ENCODE data around the gene RNF168. TPM values are rescaled to one million over a fixed set of nuclear protein-coding genes. Genes with fewer than 3 reads are reported as not detected.

Gene RNF168
- total RNA-seq, 1 donor from 2014 or later, result 24.4 TPM

GRCh38 chr3:196492080-196492479, 11.5 kb downstream of the RNF168 start:
- H3K4me3 Mint-ChIP-seq (ENCODE audit: unreplicated experiment), result no peak overlapping the region

DNA sequence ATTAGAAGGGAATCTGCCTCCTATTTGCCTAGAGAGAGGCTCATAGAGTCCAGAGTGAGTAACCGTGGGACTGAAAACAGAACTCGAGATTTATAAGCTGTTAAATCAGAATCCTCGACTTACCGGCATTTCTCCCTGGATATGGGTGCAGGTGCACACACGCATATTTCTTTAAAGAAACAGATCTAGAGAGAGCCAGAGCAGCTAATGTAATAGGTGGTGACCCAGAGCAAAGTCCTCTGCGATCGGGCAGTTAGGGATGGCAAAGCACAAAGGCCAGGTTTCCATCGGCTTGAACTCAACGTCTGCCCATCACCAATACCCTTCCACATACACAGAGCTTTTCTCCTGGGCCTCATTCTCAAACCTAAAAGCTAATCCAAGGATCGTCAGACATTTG, 13.8 kb downstream of the RNF168 start:
- TF ChIP-seq, protein P1, sequence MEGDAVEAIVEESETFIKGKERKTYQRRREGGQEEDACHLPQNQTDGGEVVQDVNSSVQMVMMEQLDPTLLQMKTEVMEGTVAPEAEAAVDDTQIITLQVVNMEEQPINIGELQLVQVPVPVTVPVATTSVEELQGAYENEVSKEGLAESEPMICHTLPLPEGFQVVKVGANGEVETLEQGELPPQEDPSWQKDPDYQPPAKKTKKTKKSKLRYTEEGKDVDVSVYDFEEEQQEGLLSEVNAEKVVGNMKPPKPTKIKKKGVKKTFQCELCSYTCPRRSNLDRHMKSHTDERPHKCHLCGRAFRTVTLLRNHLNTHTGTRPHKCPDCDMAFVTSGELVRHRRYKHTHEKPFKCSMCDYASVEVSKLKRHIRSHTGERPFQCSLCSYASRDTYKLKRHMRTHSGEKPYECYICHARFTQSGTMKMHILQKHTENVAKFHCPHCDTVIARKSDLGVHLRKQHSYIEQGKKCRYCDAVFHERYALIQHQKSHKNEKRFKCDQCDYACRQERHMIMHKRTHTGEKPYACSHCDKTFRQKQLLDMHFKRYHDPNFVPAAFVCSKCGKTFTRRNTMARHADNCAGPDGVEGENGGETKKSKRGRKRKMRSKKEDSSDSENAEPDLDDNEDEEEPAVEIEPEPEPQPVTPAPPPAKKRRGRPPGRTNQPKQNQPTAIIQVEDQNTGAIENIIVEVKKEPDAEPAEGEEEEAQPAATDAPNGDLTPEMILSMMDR (IDR thresholded peaks at IDR 0.05; ENCODE audit: partially characterized antibody, unreplicated experiment), result no peak
- Mint-ChIP-seq H3K27me3 (ENCODE audit: unreplicated experiment) (no peaks in the 10 kb centered on the region), H3K9me3 (ENCODE audit: unreplicated experiment) (no peaks in the 10 kb centered on the region), H3K4me1 (ENCODE audit: low read depth, unreplicated experiment) (peaks cover 15% of the 10 kb centered on the region), H3K27ac (ENCODE audit: unreplicated experiment) (peak overlapping the region; percentile 89), H3K36me3 (ENCODE audit: unreplicated experiment) (peaks cover 5% of the 10 kb centered on the region), H3K4me3 (ENCODE audit: unreplicated experiment) (no peak overlapping the region)
- no peak for DNase-seq

More at GRCh38 chr3:196492080-196492479, 11.5 kb downstream of the RNF168 start:
- peak overlapping the region; percentile 53 for H3K27ac Mint-ChIP-seq (ENCODE audit: unreplicated experiment)
- no peak for DNase-seq
- H3K27me3 Mint-ChIP-seq (ENCODE audit: unreplicated experiment), result no peaks in the 10 kb centered on the region
- H3K36me3 Mint-ChIP-seq (ENCODE audit: unreplicated experiment), result peaks cover 5% of the 10 kb centered on the region
- H3K9me3 Mint-ChIP-seq (ENCODE audit: unreplicated experiment), result no peaks in the 10 kb centered on the region
- H3K4me1 Mint-ChIP-seq (ENCODE audit: low read depth, unreplicated experiment), result peaks cover 13% of the 10 kb centered on the region
- TF ChIP-seq, protein P1 (IDR thresholded peaks at IDR 0.05; ENCODE audit: partially characterized antibody, unreplicated experiment), result no peak

DNA sequence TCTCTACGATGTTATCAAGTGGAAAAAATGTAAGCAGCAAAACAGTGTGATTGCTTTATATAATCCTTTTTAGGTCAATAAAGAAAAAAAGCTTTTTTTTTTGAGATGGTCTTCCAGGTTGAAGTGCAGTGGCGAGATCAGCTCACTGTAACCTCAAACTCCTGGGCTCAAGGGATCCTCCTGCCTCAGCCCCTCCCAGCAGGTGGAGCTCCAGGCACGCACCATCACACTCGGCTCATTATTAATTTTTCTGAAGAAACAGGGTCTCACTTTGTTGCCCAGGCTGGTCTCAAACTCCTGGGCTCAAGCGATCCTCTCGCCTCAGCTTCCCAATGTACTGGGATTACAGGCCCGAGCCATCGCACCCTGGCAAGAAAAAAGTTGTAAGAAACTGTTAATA, 17.3 kb downstream of the RNF168 start:
- peak; percentile 23 for DNase-seq
- Mint-ChIP-seq H3K4me1 (ENCODE audit: low read depth, unreplicated experiment) (peaks cover 15% of the 10 kb centered on the region), H3K36me3 (ENCODE audit: unreplicated experiment) (peaks cover 5% of the 10 kb centered on the region), H3K4me3 (ENCODE audit: unreplicated experiment) (no peak overlapping the region), H3K27ac (ENCODE audit: unreplicated experiment) (no peak overlapping the region), H3K9me3 (ENCODE audit: unreplicated experiment) (no peaks in the 10 kb centered on the region), H3K27me3 (ENCODE audit: unreplicated experiment) (no peaks in the 10 kb centered on the region)
- TF ChIP-seq, protein P1 (IDR thresholded peaks at IDR 0.05; ENCODE audit: partially characterized antibody, unreplicated experiment), result no peak

GRCh38 chr3:196477678-196478077, 25.9 kb downstream of the RNF168 start:
- no peak overlapping the region for H3K4me3 Mint-ChIP-seq (ENCODE audit: unreplicated experiment)
- no peaks in the 10 kb centered on the region for H3K9me3 Mint-ChIP-seq (ENCODE audit: unreplicated experiment)
- no peak overlapping the region for H3K27ac Mint-ChIP-seq (ENCODE audit: unreplicated experiment)
- TF ChIP-seq, protein P1 (IDR thresholded peaks at IDR 0.05; ENCODE audit: partially characterized antibody, unreplicated experiment), result no peak
- DNase-seq, result no peak
- H3K27me3 Mint-ChIP-seq (ENCODE audit: unreplicated experiment), result no peaks in the 10 kb centered on the region
- H3K4me1 Mint-ChIP-seq (ENCODE audit: low read depth, unreplicated experiment), result no peaks in the 10 kb centered on the region
- H3K36me3 Mint-ChIP-seq (ENCODE audit: unreplicated experiment), result no peaks in the 10 kb centered on the region

DNA sequence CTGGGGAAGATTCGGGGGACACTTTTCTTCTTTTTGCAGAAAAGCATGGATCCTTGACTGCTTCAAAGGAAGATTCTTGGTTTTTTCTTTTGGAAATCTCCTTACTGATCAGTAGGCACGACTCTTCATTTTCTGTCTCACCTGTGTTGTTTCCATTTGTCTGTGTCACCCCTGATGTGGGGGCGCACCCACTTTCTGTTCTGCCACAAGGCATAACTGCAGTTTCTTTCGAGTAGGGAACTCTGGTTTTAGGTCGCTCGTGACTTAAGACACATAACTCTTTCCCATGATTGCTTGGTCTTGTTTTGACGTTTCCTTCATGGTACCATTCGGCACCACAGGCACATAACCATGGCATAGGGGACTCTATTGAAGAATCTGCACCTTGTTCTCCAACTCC, 31.3 kb downstream of the RNF168 start:
- TF ChIP-seq, protein P1 (IDR thresholded peaks at IDR 0.05; ENCODE audit: partially characterized antibody, unreplicated experiment), result no peak
- Mint-ChIP-seq H3K27me3 (ENCODE audit: unreplicated experiment) (no peaks in the 10 kb centered on the region), H3K36me3 (ENCODE audit: unreplicated experiment) (no peaks in the 10 kb centered on the region), H3K27ac (ENCODE audit: unreplicated experiment) (no peak overlapping the region), H3K9me3 (ENCODE audit: unreplicated experiment) (no peaks in the 10 kb centered on the region), H3K4me3 (ENCODE audit: unreplicated experiment) (no peak overlapping the region), H3K4me1 (ENCODE audit: low read depth, unreplicated experiment) (no peaks in the 10 kb centered on the region)
- no peak for DNase-seq
